ENCODE measurements around the gene ZHX3.

GRCh38 chr20:41167481-41168253 lies 149.9 kb downstream of the ZHX3 start:
- TF ChIP-seq CTCF (IDR thresholded peaks at IDR 0.05) (no peak), POLR2A (IDR thresholded peaks at IDR 0.05) (no peak)

Measured in heart left ventricle (tissue), 13 donors.